Neural progenitor cell (in vitro differentiated cells): Measurements from ENCODE around the gene AIFM2.

Experiments
- EZH2 ChIP-seq: fragments of 200-600 bp; sonication (generic); IDR thresholded peaks from 2 replicates; pipeline ENCODE4 v1.6.1; 2017; ENCODE audit warnings: antibody characterized with exemption, mild to moderate bottlenecking, moderate library complexity
- TF ChIP-seq, protein P1 (sequence below): fragments of 200-600 bp; sonication (generic); IDR thresholded peaks from 2 replicates; pipeline ENCODE4 v1.5.1; 2017; ENCODE audit warnings: antibody characterized with exemption, mild to moderate bottlenecking

DNA sequence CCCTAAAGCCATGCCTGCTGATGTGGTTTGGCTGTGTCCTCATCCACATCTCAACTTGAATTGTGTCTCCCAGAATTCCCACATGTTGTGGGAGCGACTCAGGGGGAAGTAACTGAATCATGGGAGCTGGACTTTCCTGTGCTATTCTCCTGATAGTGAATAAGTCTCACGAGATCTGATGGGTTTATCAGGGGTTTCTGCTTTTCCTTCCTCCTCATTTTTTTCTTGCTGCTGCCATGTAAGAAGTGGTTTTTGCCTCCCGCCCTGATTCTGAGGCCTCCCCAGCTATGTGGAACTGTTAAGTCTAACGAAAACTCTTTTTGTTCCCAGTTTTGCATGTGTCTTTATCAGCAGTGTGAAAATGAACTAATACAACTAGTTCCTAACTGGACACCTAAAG lies 68.1 kb downstream of the AIFM2 start:
- TF ChIP-seq, protein P1, sequence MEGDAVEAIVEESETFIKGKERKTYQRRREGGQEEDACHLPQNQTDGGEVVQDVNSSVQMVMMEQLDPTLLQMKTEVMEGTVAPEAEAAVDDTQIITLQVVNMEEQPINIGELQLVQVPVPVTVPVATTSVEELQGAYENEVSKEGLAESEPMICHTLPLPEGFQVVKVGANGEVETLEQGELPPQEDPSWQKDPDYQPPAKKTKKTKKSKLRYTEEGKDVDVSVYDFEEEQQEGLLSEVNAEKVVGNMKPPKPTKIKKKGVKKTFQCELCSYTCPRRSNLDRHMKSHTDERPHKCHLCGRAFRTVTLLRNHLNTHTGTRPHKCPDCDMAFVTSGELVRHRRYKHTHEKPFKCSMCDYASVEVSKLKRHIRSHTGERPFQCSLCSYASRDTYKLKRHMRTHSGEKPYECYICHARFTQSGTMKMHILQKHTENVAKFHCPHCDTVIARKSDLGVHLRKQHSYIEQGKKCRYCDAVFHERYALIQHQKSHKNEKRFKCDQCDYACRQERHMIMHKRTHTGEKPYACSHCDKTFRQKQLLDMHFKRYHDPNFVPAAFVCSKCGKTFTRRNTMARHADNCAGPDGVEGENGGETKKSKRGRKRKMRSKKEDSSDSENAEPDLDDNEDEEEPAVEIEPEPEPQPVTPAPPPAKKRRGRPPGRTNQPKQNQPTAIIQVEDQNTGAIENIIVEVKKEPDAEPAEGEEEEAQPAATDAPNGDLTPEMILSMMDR: no peak
- no peak for TF ChIP-seq EZH2
